SJCRH30 (cell line): ENCODE measurements around the gene ACTRT3. TPM values are rescaled to one million over a fixed set of nuclear protein-coding genes. Genes with fewer than 3 reads are reported as not detected.
A peak's percentile ranks its signal among the peaks of the same experiment; 100 is the strongest.
"Not testable (repeated sequence)": the region's sequence is repeated elsewhere in the genome, so short reads cannot be mapped to it uniquely, and the experiment has no call there.

Source experiments
- DNase-seq, 2 experiments: peaks; one replicate each; pipeline ENCODE4 v3.0.0-alpha.2; 2015 to 2020
- H3K27ac ChIP-seq: fragments of 250-450 bp; sonication (Bioruptor Pico); 2 replicates; pipeline ENCODE4 v1.5.1; 2020; ENCODE audit warnings: mild to moderate bottlenecking, moderate library complexity
- H3K27me3 ChIP-seq: fragments of 250-450 bp; sonication (Bioruptor Pico); 2 replicates; pipeline ENCODE4 v1.5.1; 2020; ENCODE audit warnings: mild to moderate bottlenecking, moderate library complexity
- H3K36me3 ChIP-seq: fragments of 250-450 bp; sonication (Bioruptor Pico); 2 replicates; pipeline ENCODE4 v1.5.1; 2020; ENCODE audit warnings: mild to moderate bottlenecking, moderate library complexity
- H3K4me1 ChIP-seq: fragments of 250-450 bp; sonication (Bioruptor Pico); 2 replicates; pipeline ENCODE4 v1.5.1; 2020; ENCODE audit warnings: mild to moderate bottlenecking, moderate library complexity
- H3K4me3 ChIP-seq: fragments of 250-450 bp; sonication (Bioruptor Pico); 2 replicates; pipeline ENCODE4 v1.5.1; 2020; ENCODE audit warnings: mild to moderate bottlenecking, moderate library complexity
- H3K9me3 ChIP-seq: fragments of 250-450 bp; sonication (Bioruptor Pico); replicated peaks from 2 replicates; pipeline ENCODE4 v1.5.1; 2020; ENCODE audit warnings: mild to moderate bottlenecking, moderate library complexity
- total RNA-seq: library from RNA; depleted of rRNA; stranded (reverse); fragments of >200 nt; shearing (Covaris generic); gene quantifications from 2 replicates; pipeline ENCODE4 v1.2.3, GENCODE V29; 2014; rRNA removed

Gene ACTRT3
- total RNA-seq, 1 experiment from 2014 or later: not detected

GRCh38 chr3:169758359-169758994 is 10.9 kb downstream of the ACTRT3 start:
- Histone ChIP-seq H3K27me3 (no peaks in the 10 kb centered on the region), H3K4me3 (no peak overlapping the region), H3K27ac (no peak overlapping the region)

GRCh38 chr3:169755488-169755887 is 13.9 kb downstream of the ACTRT3 start:
- Histone ChIP-seq H3K27ac (no peak overlapping the region), H3K9me3 (no peaks in the 10 kb centered on the region; the same call in 1 of the 2 replicates), H3K4me3 (no peak overlapping the region), H3K4me1 (no peaks in the 10 kb centered on the region), H3K36me3 (no peaks in the 10 kb centered on the region), H3K27me3 (no peaks in the 10 kb centered on the region)
- no peak for DNase-seq

More at GRCh38 chr3:169758359-169758994, 10.9 kb downstream of the ACTRT3 start:
- no peaks in the 10 kb centered on the region; the same call in 1 of the 2 replicates for H3K9me3 ChIP-seq
- H3K36me3 ChIP-seq: no peaks in the 10 kb centered on the region
- H3K4me1 ChIP-seq: no peaks in the 10 kb centered on the region
- no peak for DNase-seq

- no peaks in the 10 kb centered on the region for H3K4me1 ChIP-seq
- no peak overlapping the region for H3K4me3 ChIP-seq
- no peaks in the 10 kb centered on the region for H3K36me3 ChIP-seq
- no peaks in the 10 kb centered on the region for H3K9me3 ChIP-seq
- no peak overlapping the region for H3K27ac ChIP-seq
- H3K27me3 ChIP-seq: no peaks in the 10 kb centered on the region
- no peak for DNase-seq
Measured at GRCh38 chr3:169754711-169755110, 14.7 kb downstream of the ACTRT3 start.

- H3K27me3 ChIP-seq: no peaks in the 10 kb centered on the region; the same call in 1 of the 2 replicates
- DNase-seq: no peak
- no peaks in the 10 kb centered on the region for H3K9me3 ChIP-seq
- H3K4me1 ChIP-seq: no peaks in the 10 kb centered on the region
- no peaks in the 10 kb centered on the region for H3K36me3 ChIP-seq
- no peak overlapping the region for H3K27ac ChIP-seq
- no peak overlapping the region for H3K4me3 ChIP-seq
Measured at GRCh38 chr3:169751875-169752274, 17.5 kb downstream of the ACTRT3 start.

GRCh38 chr3:169750665-169751064 is 18.7 kb downstream of the ACTRT3 start:
- Histone ChIP-seq H3K9me3 (no peaks in the 10 kb centered on the region), H3K4me1 (no peaks in the 10 kb centered on the region), H3K36me3 (no peaks in the 10 kb centered on the region), H3K27me3 (no peaks in the 10 kb centered on the region; the same call in 1 of the 2 replicates), H3K27ac (no peak overlapping the region), H3K4me3 (no peak overlapping the region)
- DNase-seq: no peak

- H3K4me1 ChIP-seq: no peaks in the 10 kb centered on the region
- H3K27me3 ChIP-seq: no peaks in the 10 kb centered on the region; the same call in 1 of the 2 replicates
- no peak for DNase-seq
- H3K9me3 ChIP-seq: no peaks in the 10 kb centered on the region
- H3K36me3 ChIP-seq: no peaks in the 10 kb centered on the region
- no peak overlapping the region for H3K4me3 ChIP-seq
- no peak overlapping the region for H3K27ac ChIP-seq
Measured at GRCh38 chr3:169748670-169749069, 20.7 kb downstream of the ACTRT3 start.

- Histone ChIP-seq H3K4me1 (no peaks in the 10 kb centered on the region), H3K4me3 (no peak overlapping the region), H3K9me3 (no peaks in the 10 kb centered on the region), H3K36me3 (no peaks in the 10 kb centered on the region), H3K27ac (no peak overlapping the region), H3K27me3 (no peaks in the 10 kb centered on the region; the same call in 1 of the 2 replicates)
- DNase-seq: peak in 1 of 2 experiments; percentile 24
Measured at GRCh38 chr3:169746924-169747323, 22.4 kb downstream of the ACTRT3 start.

- Histone ChIP-seq H3K4me3 (no peak overlapping the region), H3K27ac (no peak overlapping the region), H3K4me1 (no peaks in the 10 kb centered on the region), H3K27me3 (no peaks in the 10 kb centered on the region; the same call in 1 of the 2 replicates), H3K36me3 (no peaks in the 10 kb centered on the region), H3K9me3 (no peaks in the 10 kb centered on the region)
- DNase-seq: peak in 1 of 2 experiments; percentile 26
Measured at GRCh38 chr3:169744366-169745054, 24.9 kb downstream of the ACTRT3 start.

GRCh38 chr3:169739067-169739466 is 30.3 kb downstream of the ACTRT3 start:
- no peaks in the 10 kb centered on the region for H3K4me1 ChIP-seq
- no peaks in the 10 kb centered on the region for H3K27me3 ChIP-seq
- no peaks in the 10 kb centered on the region for H3K36me3 ChIP-seq
- no peak for DNase-seq
- no peak overlapping the region for H3K4me3 ChIP-seq
- H3K27ac ChIP-seq: no peak overlapping the region
- no peaks in the 10 kb centered on the region for H3K9me3 ChIP-seq

GRCh38 chr3:169731857-169732256 is 37.5 kb downstream of the ACTRT3 start:
- not testable (repeated sequence) for H3K9me3 ChIP-seq, DNase-seq

GRCh38 chr3:169722724-169723123 is 46.6 kb downstream of the ACTRT3 start:
- H3K27ac ChIP-seq: no peak overlapping the region
- no peak overlapping the region for H3K4me3 ChIP-seq
- H3K9me3 ChIP-seq: no peaks in the 10 kb centered on the region
- no peaks in the 10 kb centered on the region for H3K4me1 ChIP-seq
- no peaks in the 10 kb centered on the region for H3K27me3 ChIP-seq
- no peak for DNase-seq
- H3K36me3 ChIP-seq: no peaks in the 10 kb centered on the region

More at GRCh38 chr3:169731857-169732256, 37.5 kb downstream of the ACTRT3 start:
- not testable (repeated sequence) for H3K4me1 ChIP-seq, H3K27ac ChIP-seq, H3K36me3 ChIP-seq, H3K4me3 ChIP-seq, H3K27me3 ChIP-seq

GRCh38 chr3:169718415-169718814 is 50.9 kb downstream of the ACTRT3 start:
- not testable (repeated sequence) for H3K36me3 ChIP-seq, H3K9me3 ChIP-seq, H3K27me3 ChIP-seq, H3K4me1 ChIP-seq, DNase-seq, H3K4me3 ChIP-seq, H3K27ac ChIP-seq

Other genes starting within 250 kb of the ACTRT3 start
- gene MECOM, start 105.8 kb downstream of the ACTRT3 start, total RNA-seq: 19.7 and 20.8 TPM in 2 replicates
- gene TERC, start 4.5 kb downstream of the ACTRT3 start, total RNA-seq: 20.6 and 62.1 TPM in 2 replicates
- 15.6 and 17.1 TPM in 2 replicates for gene MYNN, start 3.8 kb upstream of the ACTRT3 start, total RNA-seq
- gene LRRIQ4, start 43.3 kb upstream of the ACTRT3 start, total RNA-seq: 0.18 and 0.20 TPM in 2 replicates
- gene LRRC34, start 43.3 kb upstream of the ACTRT3 start, total RNA-seq: 5.4 and 7.6 TPM in 2 replicates
- gene LRRC31, start 100.4 kb upstream of the ACTRT3 start, total RNA-seq: not detected in 2 replicates
- not detected in 2 replicates for gene SAMD7, start 142.0 kb upstream of the ACTRT3 start, total RNA-seq
- gene SEC62, start 197.2 kb upstream of the ACTRT3 start, total RNA-seq: 41.3 and 45.1 TPM in 2 replicates